Measurements from ENCODE around the gene ODF2. TPM values are rescaled to one million over a fixed set of nuclear protein-coding genes. Genes with fewer than 3 reads are reported as not detected.
"Not testable (repeated sequence)": the region's sequence is repeated elsewhere in the genome, so short reads cannot be mapped to it uniquely, and the experiment has no call there.

The ODF2 gene
- total RNA-seq, 1 experiment from 2014 or later, result 55.7 TPM

GRCh38 chr9:128484686-128485413 lies 29.0 kb downstream of the ODF2 start:
- no peak for DNase-seq (ENCODE audit: low spot score)

- DNase-seq (ENCODE audit: low spot score), result no peak
These were observed 29.6 kb downstream of the ODF2 start for GRCh38 chr9:128485414-128485855.

GRCh38 chr9:128486201-128486600 lies 30.4 kb downstream of the ODF2 start:
- no peak for DNase-seq (ENCODE audit: low spot score)

GRCh38 chr9:128493424-128493823 lies 37.6 kb downstream of the ODF2 start:
- DNase-seq (ENCODE audit: low spot score), result no peak

- DNase-seq (ENCODE audit: low spot score), result no peak
These were observed 38.4 kb downstream of the ODF2 start for GRCh38 chr9:128494108-128494745.

GRCh38 chr9:128494746-128495129 lies 38.9 kb downstream of the ODF2 start:
- DNase-seq (ENCODE audit: low spot score), result no peak

GRCh38 chr9:128495296-128495695 lies 39.5 kb downstream of the ODF2 start:
- DNase-seq (ENCODE audit: low spot score), result no peak

- DNase-seq (ENCODE audit: low spot score), result no peak
These were observed 40.1 kb downstream of the ODF2 start for GRCh38 chr9:128495804-128496417.

GRCh38 chr9:128497824-128498610 lies 42.2 kb downstream of the ODF2 start:
- no peak for DNase-seq (ENCODE audit: low spot score)

- no peak for DNase-seq (ENCODE audit: low spot score)
These were observed 43.1 kb downstream of the ODF2 start for GRCh38 chr9:128498911-128499310.

GRCh38 chr9:128499920-128500319 lies 44.1 kb downstream of the ODF2 start:
- DNase-seq (ENCODE audit: low spot score), result no peak

GRCh38 chr9:128503415-128503825 lies 47.6 kb downstream of the ODF2 start:
- not testable (repeated sequence) for DNase-seq (ENCODE audit: low spot score)

- DNase-seq (ENCODE audit: low spot score), result no peak
These were observed 48.1 kb downstream of the ODF2 start for GRCh38 chr9:128503870-128504269.

GRCh38 chr9:128504485-128505413 lies 48.9 kb downstream of the ODF2 start, which contains the start of gene GLE1:
Gene GLE1 (plus strand): TSS chr9:128504719. CDS start chr9:128504806, 87 bp downstream.
- DNase-seq (ENCODE audit: low spot score), result peak; percentile 85

GRCh38 chr9:128505414-128505765 lies 49.6 kb downstream of the ODF2 start:
- no peak for DNase-seq (ENCODE audit: low spot score)

- DNase-seq (ENCODE audit: low spot score), result not testable (repeated sequence)
These were observed 50.1 kb downstream of the ODF2 start for GRCh38 chr9:128505906-128506305.

GRCh38 chr9:128512820-128513219 lies 57.0 kb downstream of the ODF2 start:
- DNase-seq (ENCODE audit: low spot score), result no peak

- no peak for DNase-seq (ENCODE audit: low spot score)
These were observed 66.2 kb downstream of the ODF2 start for GRCh38 chr9:128521956-128522355.

GRCh38 chr9:128523199-128523925 lies 67.6 kb downstream of the ODF2 start:
- peak; percentile 53 for DNase-seq (ENCODE audit: low spot score)

GRCh38 chr9:128526720-128527119 lies 70.9 kb downstream of the ODF2 start:
- no peak for DNase-seq (ENCODE audit: low spot score)

All from A172 (cell line).